ENCODE data around the gene MYOCOS. TPM values are rescaled to one million over a fixed set of nuclear protein-coding genes. Genes with fewer than 3 reads are reported as not detected.

MYOCOS gene
- total RNA-seq, 2 donors from 2014 or later = not detected

DNA sequence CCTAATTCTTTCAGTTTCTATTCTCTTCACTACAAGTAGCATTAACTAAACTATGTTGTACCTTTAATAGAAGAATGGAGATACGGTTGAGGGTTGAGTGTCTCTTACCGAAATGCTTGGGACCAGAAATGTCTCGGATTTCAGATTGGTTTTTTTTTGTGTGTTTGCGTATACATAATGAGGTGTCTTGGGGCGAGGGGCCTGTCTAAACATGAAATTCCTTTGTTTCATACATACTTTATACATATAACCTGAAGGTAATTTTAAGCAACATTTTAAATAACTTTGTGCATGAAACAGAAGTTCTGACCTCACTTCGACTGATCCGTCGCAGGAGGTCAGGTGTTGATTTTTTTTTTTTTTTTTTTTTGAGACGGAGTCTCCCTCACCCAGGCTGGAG, 36.3 kb upstream of the MYOCOS start:
- TF ChIP-seq, protein P1, sequence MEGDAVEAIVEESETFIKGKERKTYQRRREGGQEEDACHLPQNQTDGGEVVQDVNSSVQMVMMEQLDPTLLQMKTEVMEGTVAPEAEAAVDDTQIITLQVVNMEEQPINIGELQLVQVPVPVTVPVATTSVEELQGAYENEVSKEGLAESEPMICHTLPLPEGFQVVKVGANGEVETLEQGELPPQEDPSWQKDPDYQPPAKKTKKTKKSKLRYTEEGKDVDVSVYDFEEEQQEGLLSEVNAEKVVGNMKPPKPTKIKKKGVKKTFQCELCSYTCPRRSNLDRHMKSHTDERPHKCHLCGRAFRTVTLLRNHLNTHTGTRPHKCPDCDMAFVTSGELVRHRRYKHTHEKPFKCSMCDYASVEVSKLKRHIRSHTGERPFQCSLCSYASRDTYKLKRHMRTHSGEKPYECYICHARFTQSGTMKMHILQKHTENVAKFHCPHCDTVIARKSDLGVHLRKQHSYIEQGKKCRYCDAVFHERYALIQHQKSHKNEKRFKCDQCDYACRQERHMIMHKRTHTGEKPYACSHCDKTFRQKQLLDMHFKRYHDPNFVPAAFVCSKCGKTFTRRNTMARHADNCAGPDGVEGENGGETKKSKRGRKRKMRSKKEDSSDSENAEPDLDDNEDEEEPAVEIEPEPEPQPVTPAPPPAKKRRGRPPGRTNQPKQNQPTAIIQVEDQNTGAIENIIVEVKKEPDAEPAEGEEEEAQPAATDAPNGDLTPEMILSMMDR (conservative IDR thresholded peaks at IDR 0.05) = no peak
- Mint-ChIP-seq H3K4me3 (no peak overlapping the region), H3K4me1 (no peaks in the 10 kb centered on the region), H3K27ac (peak overlapping the region; percentile 41), H3K36me3 (ENCODE audit: low read depth) (peaks cover 64% of the 10 kb centered on the region), H3K27me3 (ENCODE audit: insufficient read depth) (no peaks in the 10 kb centered on the region), H3K9me3 (no peaks in the 10 kb centered on the region)
- Histone ChIP-seq H3K36me3 (ENCODE audit: control insufficient read depth, insufficient read depth, low read length) (peaks cover 85% of the 10 kb centered on the region), H3K9me3 (ENCODE audit: control insufficient read depth, low read length) (no peaks in the 10 kb centered on the region), H3K4me1 (ENCODE audit: control insufficient read depth, insufficient read depth, low read length) (no peaks in the 10 kb centered on the region), H3K27ac (ENCODE audit: low read depth, low read length) (no peak overlapping the region), H3K27me3 (ENCODE audit: control insufficient read depth, insufficient read depth, low read length, poor library complexity, severe bottlenecking) (no peaks in the 10 kb centered on the region), H3K4me3 (ENCODE audit: low read length) (no peak overlapping the region), H3K9ac (ENCODE audit: extremely low read depth, low read length, poor library complexity, severe bottlenecking) (no peak overlapping the region)
- no peak for DNase-seq
- WGBS, 2 experiments (ENCODE audit: insufficient coverage in 1 of 2, insufficient read length in 1 of 2) = 99% methylated on average over 7 of the region's 9 CpGs; no CpG with 5 or more reads in 1 of the 2 experiments

DNA sequence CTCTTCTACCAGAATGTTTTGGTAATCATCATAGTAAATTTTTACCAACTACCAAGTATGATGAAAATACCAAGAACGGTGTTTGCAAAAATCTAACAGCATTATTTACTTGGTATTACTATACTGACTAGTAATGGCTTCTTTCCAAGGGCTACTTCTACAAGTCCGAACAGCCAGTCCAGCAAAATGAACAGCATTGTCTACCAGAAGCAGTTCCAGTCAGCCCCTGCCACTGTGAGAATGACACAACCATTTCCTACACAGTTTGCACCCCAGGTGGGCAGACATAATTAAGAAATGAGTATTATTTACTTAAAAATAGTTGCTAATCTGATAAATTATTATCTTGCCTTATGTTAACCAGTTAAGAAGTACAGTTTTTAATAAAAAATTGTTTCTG, 33.8 kb upstream of the MYOCOS start:
- H3K4me1 Mint-ChIP-seq = no peaks in the 10 kb centered on the region
- H3K4me3 ChIP-seq (ENCODE audit: low read length) = no peak overlapping the region
- no peak overlapping the region for H3K4me3 Mint-ChIP-seq
- no peaks in the 10 kb centered on the region for H3K27me3 ChIP-seq (ENCODE audit: control insufficient read depth, insufficient read depth, low read length, poor library complexity, severe bottlenecking)
- H3K27ac ChIP-seq (ENCODE audit: low read depth, low read length) = no peak overlapping the region
- H3K9me3 Mint-ChIP-seq = no peaks in the 10 kb centered on the region
- peaks cover 76% of the 10 kb centered on the region for H3K36me3 Mint-ChIP-seq (ENCODE audit: low read depth)
- 94% methylated on average over 2 of the region's 2 CpGs; no CpG with 5 or more reads in 1 of the 2 experiments for WGBS, 2 experiments (ENCODE audit: insufficient coverage in 1 of 2, insufficient read length in 1 of 2)
- H3K4me1 ChIP-seq (ENCODE audit: control insufficient read depth, insufficient read depth, low read length) = no peaks in the 10 kb centered on the region
- H3K36me3 ChIP-seq (ENCODE audit: control insufficient read depth, insufficient read depth, low read length) = peaks cover 88% of the 10 kb centered on the region
- TF ChIP-seq, protein P1 (conservative IDR thresholded peaks at IDR 0.05) = no peak
- no peak overlapping the region for H3K9ac ChIP-seq (ENCODE audit: extremely low read depth, low read length, poor library complexity, severe bottlenecking)
- no peaks in the 10 kb centered on the region for H3K9me3 ChIP-seq (ENCODE audit: control insufficient read depth, low read length)
- DNase-seq = no peak
- H3K27me3 Mint-ChIP-seq (ENCODE audit: insufficient read depth) = no peaks in the 10 kb centered on the region
- H3K27ac Mint-ChIP-seq = no peak overlapping the region

DNA sequence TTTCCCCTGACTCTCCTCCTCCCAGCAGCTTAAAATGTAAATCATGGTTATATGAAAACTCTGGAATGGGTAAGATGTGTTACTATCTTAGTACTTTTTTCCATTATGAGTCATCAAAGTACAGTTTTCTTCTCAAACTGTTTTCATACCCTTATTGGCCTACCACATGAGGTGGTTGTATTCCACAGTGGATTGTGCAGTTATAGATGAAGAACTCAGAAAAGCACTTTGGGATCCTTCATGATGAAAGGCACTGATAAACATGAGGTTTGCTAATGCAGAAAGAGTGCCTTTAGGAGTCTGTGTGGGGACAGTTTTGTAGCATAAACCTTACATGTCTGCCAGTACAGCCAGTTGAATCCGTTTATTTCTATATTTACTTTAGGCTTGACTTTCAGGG, 32.0 kb upstream of the MYOCOS start:
- peaks cover 88% of the 10 kb centered on the region for H3K36me3 ChIP-seq (ENCODE audit: control insufficient read depth, insufficient read depth, low read length)
- TF ChIP-seq, protein P1 (conservative IDR thresholded peaks at IDR 0.05) = no peak
- H3K36me3 Mint-ChIP-seq (ENCODE audit: low read depth) = peaks cover 78% of the 10 kb centered on the region
- no peaks in the 10 kb centered on the region for H3K27me3 ChIP-seq (ENCODE audit: control insufficient read depth, insufficient read depth, low read length, poor library complexity, severe bottlenecking)
- H3K27ac ChIP-seq (ENCODE audit: low read depth, low read length) = no peak overlapping the region
- no peak for DNase-seq
- H3K4me1 Mint-ChIP-seq = no peaks in the 10 kb centered on the region
- H3K4me3 ChIP-seq (ENCODE audit: low read length) = no peak overlapping the region
- no peaks in the 10 kb centered on the region for H3K4me1 ChIP-seq (ENCODE audit: control insufficient read depth, insufficient read depth, low read length)
- H3K9me3 Mint-ChIP-seq = no peaks in the 10 kb centered on the region
- no peak overlapping the region for H3K9ac ChIP-seq (ENCODE audit: extremely low read depth, low read length, poor library complexity, severe bottlenecking)
- H3K9me3 ChIP-seq (ENCODE audit: control insufficient read depth, low read length) = no peaks in the 10 kb centered on the region
- WGBS, 2 experiments (ENCODE audit: insufficient coverage in 1 of 2, insufficient read length in 1 of 2) = 100% methylated on average over 1 of the region's 1 CpG
- H3K4me3 Mint-ChIP-seq = no peak overlapping the region
- no peaks in the 10 kb centered on the region for H3K27me3 Mint-ChIP-seq (ENCODE audit: insufficient read depth)
- no peak overlapping the region for H3K27ac Mint-ChIP-seq
